Glomerular visceral epithelial cell (primary cell): ENCODE measurements around the gene ZDHHC3.

Experiments used
- DNase-seq: peaks from one replicate; pipeline ENCODE4 v3.0.0-alpha.2; 2016; ENCODE audit errors: extremely low spot score

ZDHHC3 gene, protein sequence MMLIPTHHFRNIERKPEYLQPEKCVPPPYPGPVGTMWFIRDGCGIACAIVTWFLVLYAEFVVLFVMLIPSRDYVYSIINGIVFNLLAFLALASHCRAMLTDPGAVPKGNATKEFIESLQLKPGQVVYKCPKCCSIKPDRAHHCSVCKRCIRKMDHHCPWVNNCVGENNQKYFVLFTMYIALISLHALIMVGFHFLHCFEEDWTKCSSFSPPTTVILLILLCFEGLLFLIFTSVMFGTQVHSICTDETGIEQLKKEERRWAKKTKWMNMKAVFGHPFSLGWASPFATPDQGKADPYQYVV

DNA sequence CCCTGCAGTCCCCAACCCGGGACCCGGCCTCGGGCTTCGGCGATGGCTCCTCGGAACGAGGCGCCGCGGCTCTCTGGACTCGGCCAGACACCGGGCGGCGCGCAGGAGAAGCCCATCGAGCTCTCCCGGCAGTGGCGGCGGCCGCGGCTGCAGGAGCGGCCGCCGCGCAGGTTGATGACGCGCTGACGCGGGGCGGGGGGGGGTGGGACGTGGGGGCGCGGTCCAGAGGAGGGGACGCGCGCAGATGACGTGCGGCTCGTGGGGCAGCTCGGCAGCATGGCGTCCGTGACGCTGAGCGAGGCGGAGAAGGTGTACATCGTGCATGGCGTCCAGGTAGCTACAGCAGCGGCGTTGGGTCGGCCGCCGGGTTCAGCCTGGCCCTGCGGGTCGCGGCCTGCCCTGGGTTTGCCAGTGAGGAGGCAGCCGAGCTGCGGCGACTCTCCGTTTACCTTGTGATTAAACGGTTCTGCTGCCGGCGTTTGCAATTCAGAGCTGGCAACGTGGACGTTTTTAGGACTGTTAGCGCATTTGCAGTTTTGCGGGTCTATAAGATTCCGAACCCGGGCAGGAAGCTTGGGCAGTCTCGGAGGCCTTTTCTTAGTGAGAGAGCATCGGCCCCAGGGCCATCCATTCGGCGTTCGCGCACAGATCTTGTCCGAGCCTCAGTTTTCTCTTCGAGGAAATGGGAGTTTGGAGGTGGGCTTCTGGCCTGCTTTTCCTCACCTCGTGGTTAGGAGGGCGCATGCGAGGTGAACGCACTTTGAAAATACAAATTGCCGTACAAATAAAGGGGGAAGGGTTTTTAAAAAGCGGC lies at the start of gene ZDHHC3, which contains the start of gene EXOSC7:
TSS of gene ZDHHC3 (minus strand) at position 173 of the 814 bp plus-strand sequence. CDS start 16,738 bp downstream, outside the sequence.
TSS of gene EXOSC7 (plus strand) at position 243 of the 814 bp plus-strand sequence. CDS start at position 277, 34 bp downstream.
- peak; percentile 84 for DNase-seq

DNA sequence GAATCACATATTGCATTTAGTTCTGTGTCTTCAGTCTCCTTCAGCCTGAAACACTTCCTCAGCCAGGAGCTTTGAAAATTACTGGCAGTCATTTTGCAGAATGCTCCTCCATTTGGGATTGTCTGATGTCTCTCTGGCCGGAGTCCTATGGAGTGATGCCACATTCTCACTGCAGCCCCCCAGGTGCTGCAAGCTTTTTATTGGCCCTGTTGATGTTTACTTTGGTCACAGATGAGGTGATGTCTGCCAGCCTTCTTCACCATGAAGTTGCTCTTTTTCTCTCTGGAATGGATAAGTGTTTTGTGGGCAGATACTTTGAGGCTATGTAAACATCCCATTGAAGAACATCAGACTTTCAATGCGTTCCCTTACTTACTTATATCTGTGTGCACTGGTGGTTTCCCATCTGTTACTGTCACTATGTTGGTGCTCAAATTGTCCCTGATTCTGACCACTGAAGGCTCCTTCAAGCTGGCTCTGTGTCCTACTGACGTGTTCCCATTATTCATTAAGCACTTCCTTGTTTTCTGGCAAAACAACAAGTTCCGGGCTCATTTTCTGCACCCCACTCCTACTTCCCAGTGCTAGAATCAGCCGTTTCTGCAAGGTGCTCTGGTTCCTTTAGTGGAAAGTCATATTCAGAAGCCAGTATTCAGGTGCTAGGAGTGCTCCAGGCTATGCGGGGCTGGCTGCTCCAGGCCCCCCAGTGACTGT lies 48.7 kb upstream of the ZDHHC3 start:
- no peak for DNase-seq

DNA sequence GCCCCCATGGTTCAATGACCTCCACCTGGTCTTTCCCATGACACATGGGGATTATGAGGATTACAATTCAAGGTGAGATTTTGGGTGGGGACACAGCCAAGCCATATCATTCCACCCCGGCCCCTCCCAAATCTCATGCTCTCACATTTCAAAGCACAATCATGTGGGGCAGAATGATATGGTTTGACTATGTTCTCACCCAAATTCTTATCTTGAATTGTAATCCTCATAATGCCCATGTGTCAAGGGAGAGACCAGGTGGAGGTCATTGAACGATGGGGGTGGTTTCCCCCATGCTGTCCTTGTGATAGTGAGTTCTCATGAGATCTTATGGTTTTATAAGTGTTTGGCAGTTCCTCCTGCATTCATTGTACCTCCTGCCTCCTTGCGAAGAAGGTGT lies 47.7 kb upstream of the ZDHHC3 start:
- no peak for DNase-seq

DNA sequence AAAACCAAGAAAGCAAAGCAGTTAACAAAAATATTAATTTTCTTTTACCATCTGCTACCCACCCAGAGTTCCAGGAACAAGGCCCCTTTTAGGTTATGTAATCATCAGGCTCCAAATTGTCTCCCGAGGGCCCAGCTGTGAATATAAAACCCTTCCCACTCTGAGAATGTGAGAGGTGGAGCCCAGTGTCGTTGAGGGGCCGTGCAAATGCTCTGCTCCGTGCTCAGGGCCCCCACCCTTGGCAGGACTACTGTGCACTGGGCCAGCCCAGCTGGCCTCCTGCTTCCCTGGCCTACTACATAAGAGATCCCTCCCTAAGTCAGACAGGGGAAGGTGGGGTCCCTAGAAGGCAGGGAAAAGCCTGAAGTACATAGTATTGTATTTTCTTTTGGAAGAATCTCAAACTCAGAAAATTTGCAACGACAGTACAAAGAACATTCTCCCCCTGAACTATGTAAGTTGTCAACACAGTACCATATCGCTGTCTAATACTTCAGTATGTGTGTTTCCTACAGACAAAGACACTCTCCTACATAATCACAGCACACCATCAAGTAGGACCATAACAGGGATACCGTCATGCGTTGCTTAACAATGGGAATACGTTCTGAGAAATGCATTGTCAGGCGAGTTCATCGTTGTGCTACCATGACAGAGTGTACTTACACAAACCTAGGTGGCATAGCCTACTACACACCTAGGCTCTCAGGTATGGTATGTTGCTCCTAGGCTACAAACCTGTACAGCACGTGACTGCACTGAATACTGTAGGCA lies 45.7 kb upstream of the ZDHHC3 start:
- DNase-seq: no peak

DNA sequence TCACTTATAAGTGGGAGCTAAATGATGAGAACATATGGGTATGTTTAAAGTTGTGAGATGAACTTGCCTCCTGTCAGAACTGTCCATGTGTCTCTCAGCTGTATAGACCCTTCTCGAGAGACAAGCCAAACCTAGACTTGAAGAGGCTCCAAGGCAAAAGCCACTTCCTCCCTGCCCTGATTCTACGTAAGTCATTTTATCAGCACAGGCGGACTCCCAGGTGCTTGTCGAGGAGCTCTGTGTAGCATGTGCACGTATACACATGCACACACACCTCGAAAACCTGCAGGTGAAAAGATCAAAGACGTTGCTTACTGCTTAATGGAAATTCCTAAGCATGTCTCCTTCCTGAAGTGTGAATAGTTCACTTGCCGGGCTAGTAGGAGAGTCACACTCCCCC lies 44.6 kb upstream of the ZDHHC3 start:
- DNase-seq: no peak

DNA sequence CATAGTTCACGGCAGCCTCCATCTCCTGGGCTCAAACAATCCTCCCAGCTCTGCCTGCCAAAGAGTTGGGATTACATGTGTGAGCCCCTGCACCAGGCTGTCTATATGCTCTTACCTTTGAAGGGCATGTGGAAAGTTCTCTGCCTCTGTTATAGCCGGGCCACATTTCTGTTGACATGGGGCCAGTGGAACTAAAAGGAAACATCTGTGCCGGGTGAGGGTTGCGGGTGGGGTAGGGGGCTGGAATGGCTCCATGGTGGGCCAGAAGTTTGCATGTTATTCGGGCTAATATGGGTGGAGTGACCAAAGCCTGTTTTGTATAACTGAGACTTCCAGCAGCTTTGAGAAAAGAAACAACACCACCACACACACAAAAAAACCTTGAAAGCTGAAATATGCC lies 41.8 kb upstream of the ZDHHC3 start:
- no peak for DNase-seq

DNA sequence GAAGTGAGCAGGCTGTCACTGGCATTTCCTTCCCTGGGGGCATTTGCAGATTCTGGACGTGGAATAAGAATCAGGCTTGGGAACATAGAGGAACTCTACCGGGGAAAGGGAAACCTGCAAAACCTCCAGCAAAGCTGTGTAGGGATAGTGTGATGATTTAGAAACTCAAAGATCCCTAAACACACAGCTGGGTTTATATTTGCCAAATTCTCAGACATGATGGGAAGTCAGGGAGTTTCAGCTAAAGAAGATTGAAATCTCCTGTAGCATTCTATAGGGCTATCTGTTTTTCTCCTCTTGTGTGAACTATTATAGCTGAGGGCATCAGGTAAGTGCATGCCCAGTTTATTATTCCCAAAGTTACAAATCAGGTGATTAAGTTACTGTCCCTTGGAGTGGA lies 40.9 kb upstream of the ZDHHC3 start:
- no peak for DNase-seq

DNA sequence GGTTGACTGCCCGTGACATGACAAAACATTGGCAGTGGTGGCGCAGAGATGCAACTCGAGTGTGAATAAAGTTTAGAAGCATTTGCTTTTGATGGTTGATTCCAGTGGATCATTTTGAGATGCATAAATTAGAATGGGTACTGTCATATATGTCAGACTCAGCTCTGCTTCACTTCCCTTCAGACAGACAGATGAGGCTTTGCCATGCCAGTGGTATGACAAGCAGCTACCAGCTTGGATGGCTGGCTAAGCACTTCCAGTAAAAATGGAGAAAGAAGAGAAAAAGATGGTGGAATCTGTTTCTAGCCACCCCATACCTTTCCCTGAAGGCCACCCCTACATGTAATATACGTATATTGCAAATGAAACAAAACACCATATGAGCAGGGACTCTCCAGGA lies 36.6 kb upstream of the ZDHHC3 start:
- no peak for DNase-seq

DNA sequence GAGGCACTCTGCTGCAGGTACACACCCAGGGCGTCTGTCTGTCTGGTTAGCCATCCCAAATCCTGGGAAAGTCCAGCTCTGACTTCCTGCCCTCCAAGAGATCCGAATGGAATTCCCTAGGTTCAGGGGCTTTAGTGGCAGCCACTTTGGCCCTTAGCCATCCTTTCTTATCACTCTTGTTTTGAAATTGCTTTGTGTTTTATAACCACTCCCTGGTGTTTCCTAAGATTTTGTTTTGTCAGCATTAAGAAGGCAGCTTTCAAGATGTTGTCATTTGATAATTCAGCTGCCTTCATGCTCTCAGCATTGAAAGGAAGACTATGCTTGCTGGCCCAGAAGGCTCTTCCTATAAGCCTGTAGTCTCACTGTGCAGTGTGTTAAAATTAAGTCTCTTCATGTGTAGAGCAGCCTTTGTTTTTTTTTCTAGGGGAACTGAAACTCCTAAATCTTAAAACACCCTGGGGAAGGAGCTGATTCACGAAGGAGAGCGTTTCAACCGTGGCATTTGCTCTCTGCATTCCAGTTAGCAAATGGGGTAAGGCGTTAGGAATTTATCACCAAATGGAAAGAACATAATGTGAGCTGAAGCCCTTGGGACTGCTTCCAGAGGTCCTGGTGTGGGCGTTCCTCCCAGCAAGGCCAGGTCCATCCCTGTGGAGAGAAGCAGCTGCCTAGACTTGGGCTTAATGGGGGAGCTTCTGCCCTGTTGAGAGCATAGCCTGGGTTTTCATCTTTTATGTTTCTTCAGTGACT lies 36.0 kb upstream of the ZDHHC3 start:
- peak; percentile 83 for DNase-seq

DNA sequence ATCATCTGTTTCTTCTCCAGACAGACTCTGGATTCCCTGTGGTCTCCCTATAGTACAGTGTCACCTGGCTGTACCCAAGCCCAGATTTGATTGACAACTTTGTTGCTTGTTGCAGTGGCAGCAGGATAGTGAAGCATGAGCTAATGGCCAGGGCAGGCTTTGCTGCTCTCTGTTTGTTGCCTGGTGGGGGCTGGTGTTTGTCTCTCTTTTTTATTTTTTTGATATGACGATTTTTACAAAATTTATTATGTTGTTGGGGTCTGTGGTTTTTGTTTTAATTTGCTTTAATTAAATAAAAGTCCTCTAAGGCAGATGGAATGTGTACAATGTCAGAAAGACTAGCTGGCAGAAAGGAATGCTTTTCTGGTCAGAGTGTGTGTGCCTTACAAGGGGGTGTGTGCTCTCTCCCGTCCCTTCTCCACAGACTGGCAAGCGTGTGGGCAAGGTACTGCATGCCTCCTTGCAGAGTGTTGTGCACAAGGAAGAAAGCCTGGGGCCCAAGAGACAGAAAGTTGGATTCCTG lies 34.9 kb upstream of the ZDHHC3 start:
- peak; percentile 88 for DNase-seq

DNA sequence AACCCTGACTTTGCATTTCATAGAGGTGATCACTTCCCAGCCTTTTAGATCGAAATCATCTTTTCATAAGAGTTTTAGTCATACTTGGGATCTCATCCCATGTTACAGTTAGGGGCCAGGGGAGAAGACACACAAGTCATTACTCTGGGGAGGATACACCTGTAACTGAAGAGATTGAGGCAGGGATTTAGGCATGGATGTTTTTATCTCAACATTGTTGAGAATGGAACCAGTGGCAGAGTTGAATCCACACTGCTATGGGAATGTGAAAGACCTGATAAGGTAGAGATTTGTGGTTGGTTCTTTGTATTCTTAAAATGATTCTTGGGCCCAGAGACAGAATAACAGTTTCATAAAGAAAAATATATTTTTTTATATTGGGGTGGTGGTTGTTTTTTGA lies 33.9 kb upstream of the ZDHHC3 start:
- DNase-seq: no peak

DNA sequence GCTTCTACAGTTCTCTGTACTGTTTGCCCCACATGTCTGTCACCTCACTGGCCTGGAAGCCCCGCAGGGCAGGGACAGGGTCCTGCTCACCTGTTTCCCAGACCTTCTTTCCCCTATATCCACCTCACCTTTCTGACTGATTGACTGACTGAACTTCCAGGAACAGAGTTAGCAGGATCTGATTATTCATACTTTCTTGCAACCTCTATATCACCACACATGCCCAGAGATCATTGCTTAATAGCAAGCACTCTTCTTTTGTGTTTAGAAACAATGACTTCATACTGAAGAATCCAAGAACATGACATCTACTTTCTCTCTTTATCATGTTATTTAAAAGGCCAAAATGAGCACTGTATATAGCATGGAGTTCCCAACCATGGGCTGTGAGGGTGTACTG lies 32.1 kb upstream of the ZDHHC3 start:
- DNase-seq: no peak

DNA sequence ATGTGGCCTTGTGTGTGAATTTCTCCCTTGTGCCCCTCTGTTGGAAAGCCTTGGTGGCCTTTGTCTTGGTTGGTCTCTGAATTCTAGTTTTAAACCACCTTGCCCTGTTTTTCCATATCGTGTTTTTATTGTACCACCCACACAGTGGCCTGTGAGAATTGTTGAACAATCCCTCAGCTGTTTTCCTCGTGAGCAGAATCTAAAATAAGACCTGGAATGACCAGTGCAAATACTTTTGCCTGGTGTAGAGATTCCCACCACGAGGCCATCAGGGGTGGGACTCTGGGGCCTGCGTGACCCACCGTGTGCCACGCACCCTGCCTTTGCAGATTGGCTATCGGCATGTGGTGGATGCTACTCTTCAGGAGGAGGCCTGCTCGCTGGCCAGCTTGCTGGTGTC lies 31.1 kb upstream of the ZDHHC3 start:
- DNase-seq: no peak

DNA sequence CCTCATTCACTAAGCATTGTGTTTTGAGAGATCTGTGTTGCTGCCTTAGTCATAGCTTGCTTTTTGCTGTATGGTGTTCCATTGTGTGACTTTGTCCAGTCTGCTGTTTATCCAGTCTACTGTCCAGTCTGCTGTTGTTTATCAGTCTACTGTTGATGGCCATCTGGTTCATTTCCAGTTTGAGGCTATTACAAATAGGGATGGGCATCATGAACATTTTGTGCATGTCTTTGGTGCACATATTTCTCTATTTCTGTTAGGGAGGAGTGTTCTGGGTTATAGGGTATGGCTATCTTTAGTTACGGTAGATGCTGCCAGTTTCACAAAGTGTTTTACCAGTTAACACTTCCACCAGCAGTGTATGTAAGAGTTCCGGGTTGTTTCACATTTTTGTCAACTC lies 27.9 kb upstream of the ZDHHC3 start:
- DNase-seq: no peak

DNA sequence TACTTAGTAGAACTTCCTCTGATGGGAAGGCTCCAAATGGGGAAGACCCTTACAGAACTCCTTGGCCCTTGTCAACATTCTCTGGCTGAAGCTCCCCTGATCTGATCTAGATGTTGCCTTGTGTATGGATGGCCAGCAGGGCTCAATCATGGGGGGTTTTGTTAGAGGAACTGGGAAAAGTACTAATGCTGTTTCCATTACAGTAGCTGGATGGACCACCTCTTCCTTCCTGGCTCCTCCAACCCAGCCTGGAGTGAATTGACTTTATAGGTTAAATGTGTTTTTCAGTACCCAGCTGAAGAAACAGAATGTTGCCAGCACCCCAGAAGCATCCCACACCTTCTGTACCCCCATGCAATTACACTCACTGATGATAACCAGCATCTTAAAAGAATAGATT lies 27.4 kb upstream of the ZDHHC3 start:
- no peak for DNase-seq

DNA sequence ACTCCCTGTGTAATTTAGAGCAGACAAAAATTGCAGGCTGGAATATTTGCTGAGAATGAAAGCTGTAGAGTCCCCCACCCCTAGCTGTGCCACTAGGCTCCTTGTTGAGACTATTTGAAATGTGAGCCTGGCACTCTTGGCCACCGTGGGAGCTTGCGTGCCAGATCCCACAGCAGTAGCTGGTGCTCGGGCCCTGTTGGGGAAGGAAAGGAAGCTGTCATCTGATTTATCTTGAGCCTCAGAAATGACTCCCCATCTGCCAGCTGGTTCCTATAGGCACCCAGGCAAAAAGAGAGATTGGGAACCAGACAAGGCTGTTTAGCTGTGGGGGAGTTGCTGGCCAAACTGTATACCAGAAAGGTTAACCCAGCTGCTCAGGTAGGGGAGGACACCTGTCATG lies 26.7 kb upstream of the ZDHHC3 start:
- DNase-seq: no peak

DNA sequence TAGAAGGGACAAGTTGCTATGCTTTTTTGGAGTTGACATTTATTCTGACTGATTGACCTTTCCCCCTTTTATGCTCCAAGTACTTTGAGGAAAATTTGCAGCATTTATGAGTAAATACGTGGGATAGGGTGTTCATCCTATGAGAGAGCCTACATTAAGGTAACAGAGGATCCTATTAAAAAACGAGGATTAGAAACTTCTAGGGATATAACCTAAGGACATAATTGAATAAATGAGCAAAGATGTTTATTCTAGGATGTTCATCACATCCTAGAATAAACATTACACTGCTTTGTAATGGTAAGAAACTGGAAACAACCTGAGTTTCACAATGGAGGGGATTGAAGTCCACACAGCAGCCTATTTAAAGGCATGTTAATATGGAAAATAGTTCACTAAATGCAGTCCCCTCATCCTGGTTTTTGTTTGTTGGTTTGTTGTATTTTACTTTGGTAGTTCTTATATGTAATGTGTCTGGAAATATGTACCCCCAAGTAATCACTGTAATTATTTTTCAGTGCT lies 26.2 kb upstream of the ZDHHC3 start:
- no peak for DNase-seq

DNA sequence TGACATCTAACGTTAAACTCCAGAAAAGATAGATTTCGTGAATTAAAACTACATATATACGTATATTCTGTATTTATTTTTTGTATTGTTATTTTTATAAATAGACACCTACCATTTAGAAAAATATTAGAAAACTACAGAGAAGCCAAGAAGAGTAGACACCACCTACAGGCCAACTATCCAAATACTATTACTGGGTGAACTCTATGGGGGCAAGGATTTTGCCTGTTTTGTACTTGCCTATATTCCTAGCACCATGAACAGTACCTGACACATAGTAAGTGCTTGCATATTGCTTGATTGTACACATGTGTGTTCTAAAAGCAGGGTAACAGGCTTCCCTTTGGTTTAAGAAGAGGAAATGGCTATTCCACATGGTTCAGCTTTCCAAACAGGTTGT lies 25.8 kb upstream of the ZDHHC3 start:
- DNase-seq: no peak

DNA sequence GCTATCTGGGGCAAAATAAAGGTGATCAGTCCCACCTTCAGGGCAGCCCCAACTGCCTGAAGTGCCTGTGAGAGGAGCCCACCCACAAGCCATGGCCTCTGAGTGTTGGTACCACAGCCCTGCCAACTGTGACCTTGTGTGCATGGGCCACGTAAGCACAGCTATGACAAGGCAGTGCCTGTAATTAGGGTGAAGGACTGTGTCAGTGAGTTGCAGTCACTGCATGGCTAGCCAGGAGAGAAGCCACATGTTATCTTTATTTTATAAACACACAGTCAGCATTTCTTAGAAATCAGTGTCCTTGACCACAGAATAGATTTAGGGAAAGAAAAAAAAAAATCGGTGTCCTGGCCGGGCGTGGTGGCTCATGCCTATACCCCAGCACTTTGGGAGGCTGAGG lies 24.8 kb upstream of the ZDHHC3 start:
- DNase-seq: no peak

DNA sequence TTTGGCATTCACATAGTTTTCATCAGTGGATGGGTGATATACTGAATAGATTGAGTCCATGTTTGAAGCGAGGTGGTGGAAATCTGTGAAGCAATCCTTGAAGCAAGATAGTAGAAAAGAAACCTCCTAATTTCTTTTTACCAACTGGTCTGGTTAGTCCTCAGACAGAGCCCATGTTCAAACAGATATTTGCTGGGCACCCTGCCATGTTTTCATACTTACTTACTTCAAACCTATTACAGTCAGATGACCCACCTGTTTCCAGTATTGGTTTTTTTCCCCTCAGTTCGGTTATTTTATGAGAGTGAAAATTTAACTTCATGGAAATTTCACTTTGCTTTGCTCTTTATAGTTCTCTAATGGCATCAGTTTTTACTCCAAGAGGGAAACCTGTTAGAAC lies 23.8 kb upstream of the ZDHHC3 start:
- DNase-seq: no peak

DNA sequence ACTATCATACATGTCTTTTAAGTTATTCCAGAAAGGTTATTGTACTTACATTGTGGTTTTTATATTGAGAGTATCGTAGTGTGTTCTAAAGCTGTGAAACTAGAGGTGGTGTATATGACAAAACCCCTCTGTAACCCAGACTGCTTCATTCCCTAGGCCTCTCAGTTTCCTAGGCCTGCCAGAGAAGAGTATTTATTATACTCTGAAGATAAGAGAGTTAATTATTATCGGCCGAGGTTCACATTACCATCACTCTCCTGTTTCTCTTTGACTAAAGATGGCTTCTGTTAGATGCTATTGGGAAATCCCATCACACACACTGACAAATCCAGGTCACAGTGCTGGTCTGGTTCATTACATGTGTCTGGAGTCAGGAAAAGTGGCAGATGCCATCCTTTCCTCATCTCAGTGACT lies 20.6 kb upstream of the ZDHHC3 start:
- DNase-seq: no peak
